SK-N-SH treated with all-trans-retinoic acid at 6 μM for 48 hours (cell line): Measurements from ENCODE around the gene FERMT2.
A peak's percentile ranks its signal among the peaks of the same experiment; 100 is the strongest.

Source experiments
- ATAC-seq: fragments of 200-7000 bp; cut with Tn5 transposase; 3 replicates; pipeline ENCODE4 v1.9.1; 2020; ENCODE audit warnings: mild to moderate bottlenecking, moderate library complexity
- ARNTL ChIP-seq: fragments of 450-650 bp; formaldehyde crosslinking; IDR thresholded peaks from 2 replicates; pipeline ENCODE4 v1.5.0; 2020; ENCODE audit warnings: low read depth, mild to moderate bottlenecking, moderate library complexity, borderline replicate concordance
- BACH2 ChIP-seq: fragments of 250-450 bp; sonication (Bioruptor Pico); IDR thresholded peaks from 2 replicates; pipeline ENCODE4 v1.9.0; 2021; ENCODE audit warnings: mild to moderate bottlenecking, borderline replicate concordance
- CREB5 ChIP-seq: fragments of 250-450 bp; sonication (Bioruptor Pico); IDR thresholded peaks from 2 replicates; pipeline ENCODE4 v1.5.1; 2020; ENCODE audit warnings: low read depth, mild to moderate bottlenecking, moderate library complexity
- CSRNP3 ChIP-seq: fragments of 250-450 bp; sonication (Bioruptor Pico); IDR thresholded peaks from 2 replicates; pipeline ENCODE4 v1.5.1; 2021; ENCODE audit warnings: mild to moderate bottlenecking, moderate library complexity
- ESRRG ChIP-seq: fragments of 250-450 bp; sonication (Bioruptor Pico); IDR thresholded peaks from 2 replicates; pipeline ENCODE4 v1.6.1; 2021; ENCODE audit warnings: mild to moderate bottlenecking
- GLIS3 ChIP-seq: fragments of 250-450 bp; sonication (Bioruptor Pico); IDR thresholded peaks from 2 replicates; pipeline ENCODE4 v1.5.0; 2020; ENCODE audit warnings: mild to moderate bottlenecking, moderate library complexity
- OSR1 ChIP-seq: fragments of 250-450 bp; sonication (Bioruptor Pico); IDR thresholded peaks from 2 replicates; pipeline ENCODE4 v1.8.0; 2022; ENCODE audit warnings: moderate library complexity, mild to moderate bottlenecking, inconsistent platforms
- PATZ1 ChIP-seq: fragments of 250-450 bp; sonication (Bioruptor Pico); IDR thresholded peaks from 2 replicates; pipeline ENCODE4 v1.8.0; 2020; ENCODE audit warnings: mild to moderate bottlenecking, moderate library complexity, borderline replicate concordance
- POU6F1 ChIP-seq: fragments of 250-450 bp; sonication (Bioruptor Pico); IDR thresholded peaks from 2 replicates; pipeline ENCODE4 v1.8.0; 2021; ENCODE audit warnings: low read depth, mild to moderate bottlenecking, moderate library complexity, borderline replicate concordance
- PPARA ChIP-seq: fragments of 250-450 bp; sonication (Bioruptor Pico); IDR thresholded peaks from 2 replicates; pipeline ENCODE4 v1.5.0; 2020; ENCODE audit warnings: mild to moderate bottlenecking, borderline replicate concordance
- RARB ChIP-seq: fragments of 250-450 bp; sonication (Bioruptor Pico); IDR thresholded peaks from 2 replicates; pipeline ENCODE4 v1.8.0; 2021; ENCODE audit warnings: mild to moderate bottlenecking, moderate library complexity
- SNAI2 ChIP-seq: fragments of 250-450 bp; sonication (Bioruptor Pico); IDR thresholded peaks from 2 replicates; pipeline ENCODE4 v1.5.0; 2020; ENCODE audit warnings: mild to moderate bottlenecking, moderate library complexity
- TCF4 ChIP-seq: fragments of 250-450 bp; sonication (Bioruptor Pico); IDR thresholded peaks from 2 replicates; pipeline ENCODE4 v1.8.0; 2021; ENCODE audit warnings: mild to moderate bottlenecking, moderate library complexity, borderline replicate concordance
- TOX ChIP-seq: fragments of 250-450 bp; sonication (Bioruptor Pico); IDR thresholded peaks from 2 replicates; pipeline ENCODE4 v1.8.0; 2021; ENCODE audit warnings: mild to moderate bottlenecking, moderate library complexity, borderline replicate concordance
- TSHZ2 ChIP-seq: fragments of 250-450 bp; sonication (Bioruptor Pico); IDR thresholded peaks from 2 replicates; pipeline ENCODE4 v1.5.0; 2020; ENCODE audit warnings: mild to moderate bottlenecking, moderate library complexity
- ZC3H10 ChIP-seq: fragments of 250-450 bp; sonication (Bioruptor Pico); IDR thresholded peaks from 2 replicates; pipeline ENCODE4 v1.5.1; 2021; ENCODE audit warnings: mild to moderate bottlenecking, moderate library complexity
- ZFP3 ChIP-seq: fragments of 250-450 bp; sonication (Bioruptor Pico); IDR thresholded peaks from 2 replicates; pipeline ENCODE4 v1.5.0; 2020; ENCODE audit warnings: mild to moderate bottlenecking, moderate library complexity
- ZFP30 ChIP-seq: fragments of 450-650 bp; formaldehyde crosslinking; IDR thresholded peaks from 2 replicates; pipeline ENCODE4 v1.5.0; 2022; ENCODE audit warnings: mild to moderate bottlenecking, moderate library complexity
- ZNF565 ChIP-seq: fragments of 450-650 bp; formaldehyde crosslinking; conservative IDR thresholded peaks from 2 replicates; pipeline ENCODE4 v1.5.0; 2020; ENCODE audit warnings: low read depth, mild to moderate bottlenecking, moderate library complexity
- ZNF70 ChIP-seq: fragments of 450-650 bp; formaldehyde crosslinking; IDR thresholded peaks from 2 replicates; pipeline ENCODE4 v1.5.0; 2020; ENCODE audit warnings: mild to moderate bottlenecking, moderate library complexity

The FERMT2 gene

GRCh38 chr14:52862632-52863333 is 88.1 kb downstream of the FERMT2 start:
- ATAC-seq: peak; percentile 48
- TF ChIP-seq TSHZ2 (no peak), ZNF565 (no peak), TCF4 (no peak), ZNF70 (CRISPR knock-in tag) (no peak), ARNTL (CRISPR knock-in tag) (no peak), ZFP30 (CRISPR knock-in tag) (no peak), ESRRG (CRISPR knock-in tag) (no peak), ZFP3 (CRISPR knock-in tag) (no peak), RARB (no peak), ZC3H10 (CRISPR knock-in tag) (no peak), TOX (CRISPR knock-in tag) (no peak), SNAI2 (CRISPR knock-in tag) (no peak)
- TF ChIP-seq, all 23 proteins: peak for 0

GRCh38 chr14:52861403-52861802 is 89.4 kb downstream of the FERMT2 start:
- TF ChIP-seq ZFP30 (CRISPR knock-in tag) (no peak), ESRRG (CRISPR knock-in tag) (no peak), BACH2 (CRISPR knock-in tag) (no peak), CREB5 (CRISPR knock-in tag) (no peak), ZFP3 (CRISPR knock-in tag) (no peak), SNAI2 (CRISPR knock-in tag) (no peak), OSR1 (CRISPR knock-in tag) (no peak), GLIS3 (CRISPR knock-in tag) (no peak)
- ATAC-seq: no peak

- TF ChIP-seq ZNF70 (CRISPR knock-in tag) (no peak), BACH2 (CRISPR knock-in tag) (no peak), ESRRG (CRISPR knock-in tag) (no peak), TSHZ2 (no peak), CSRNP3 (no peak), ZFP30 (CRISPR knock-in tag) (no peak), ARNTL (CRISPR knock-in tag) (no peak), POU6F1 (CRISPR knock-in tag) (no peak), OSR1 (CRISPR knock-in tag) (no peak), GLIS3 (CRISPR knock-in tag) (no peak), PATZ1 (no peak), PPARA (no peak)
- no peak for ATAC-seq
Observed at GRCh38 chr14:52860910-52861309, 89.9 kb downstream of the FERMT2 start.
